ENCODE measurements around the gene RP9. TPM values are rescaled to one million over a fixed set of nuclear protein-coding genes. Genes with fewer than 3 reads are reported as not detected.

The RP9 gene
- total and polyA plus RNA-seq, 2 of the 13 experiments (the other 11 are each of a cell fraction or from before 2014, with no cell fraction given) = 14.2 to 18.6 TPM

DNA sequence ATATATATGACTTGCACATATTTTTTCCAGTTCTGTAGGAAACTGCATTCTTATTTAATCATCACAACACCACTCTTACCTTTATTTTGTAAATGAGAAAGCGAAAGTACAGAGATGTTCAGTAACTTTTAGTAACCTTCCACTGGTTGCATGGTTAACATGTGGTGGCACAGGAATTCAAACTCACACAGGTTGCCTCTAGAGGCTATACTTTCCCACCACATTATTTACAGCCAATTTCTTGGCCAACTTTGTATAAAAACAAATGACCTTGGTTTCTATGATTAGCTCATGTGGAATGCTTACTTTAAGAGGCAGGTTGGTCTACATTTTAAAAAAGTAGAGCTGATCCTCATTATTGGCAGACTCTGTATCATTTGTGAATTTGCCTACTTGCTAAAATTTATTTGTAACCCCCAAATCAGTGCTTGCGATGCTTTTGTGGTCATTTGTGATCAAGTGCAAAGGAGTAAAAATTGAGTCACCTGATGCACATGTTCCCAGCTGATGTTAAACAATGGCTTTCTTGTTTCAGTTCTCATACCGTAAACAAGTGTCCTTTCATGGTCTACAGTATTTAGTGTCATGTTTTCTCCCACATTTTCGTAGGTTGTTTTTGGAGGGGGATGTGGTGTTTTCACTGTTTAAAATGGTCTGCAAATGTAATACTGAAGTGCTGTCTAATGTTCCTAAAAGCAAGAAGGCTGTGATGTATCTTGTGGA, 35.0 kb upstream of the RP9 start:
- ATAC-seq (no peak), FAIRE-seq (peak; percentile 8), DNase-seq (ENCODE audit: low spot score) (peak; percentile 28)
- H3K27ac ChIP-seq (ENCODE audit: extremely low read length, insufficient read depth, low read length) = no peak overlapping the region
- TF ChIP-seq ZNF354B (CRISPR knock-in tag; IDR thresholded peaks at IDR 0.05) (no peak), FOXA3 (CRISPR knock-in tag; IDR thresholded peaks at IDR 0.05) (peak; percentile 18; the same call in 1 of the 2 replicates), ZBTB1 (CRISPR knock-in tag; IDR thresholded peaks at IDR 0.05; ENCODE audit: borderline replicate concordance) (no peak), AGO1 (IDR thresholded peaks at IDR 0.05; ENCODE audit: low read depth, low read length, poor library complexity, severe bottlenecking) (no peak), RARA (CRISPR knock-in tag; IDR thresholded peaks at IDR 0.05) (no peak), ZNF30 (CRISPR knock-in tag; IDR thresholded peaks at IDR 0.05) (no peak), MEIS1 (CRISPR knock-in tag; IDR thresholded peaks at IDR 0.05; ENCODE audit: borderline replicate concordance) (no peak), ZBTB38 (CRISPR knock-in tag; IDR thresholded peaks at IDR 0.05) (no peak), SOX13 (IDR thresholded peaks at IDR 0.05) (no peak), SOX13 (CRISPR knock-in tag; conservative IDR thresholded peaks at IDR 0.05 in 1 of 2, IDR thresholded peaks at IDR 0.05 in 1 of 2) (peak in 1 of 2 experiments; percentile 28; a peak in 1 of 4 replicates)
- TF ChIP-seq, protein P1, sequence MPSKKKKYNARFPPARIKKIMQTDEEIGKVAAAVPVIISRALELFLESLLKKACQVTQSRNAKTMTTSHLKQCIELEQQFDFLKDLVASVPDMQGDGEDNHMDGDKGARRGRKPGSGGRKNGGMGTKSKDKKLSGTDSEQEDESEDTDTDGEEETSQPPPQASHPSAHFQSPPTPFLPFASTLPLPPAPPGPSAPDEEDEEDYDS (CRISPR knock-in tag; IDR thresholded peaks at IDR 0.05) = no peak
- TF ChIP-seq, protein P2, sequence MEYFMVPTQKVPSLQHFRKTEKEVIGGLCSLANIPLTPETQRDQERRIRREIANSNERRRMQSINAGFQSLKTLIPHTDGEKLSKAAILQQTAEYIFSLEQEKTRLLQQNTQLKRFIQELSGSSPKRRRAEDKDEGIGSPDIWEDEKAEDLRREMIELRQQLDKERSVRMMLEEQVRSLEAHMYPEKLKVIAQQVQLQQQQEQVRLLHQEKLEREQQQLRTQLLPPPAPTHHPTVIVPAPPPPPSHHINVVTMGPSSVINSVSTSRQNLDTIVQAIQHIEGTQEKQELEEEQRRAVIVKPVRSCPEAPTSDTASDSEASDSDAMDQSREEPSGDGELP (IDR thresholded peaks at IDR 0.05; ENCODE audit: borderline replicate concordance, low read depth) = peak; percentile 33; the same call in 1 of the 2 replicates
- TF ChIP-seq, protein P3, sequence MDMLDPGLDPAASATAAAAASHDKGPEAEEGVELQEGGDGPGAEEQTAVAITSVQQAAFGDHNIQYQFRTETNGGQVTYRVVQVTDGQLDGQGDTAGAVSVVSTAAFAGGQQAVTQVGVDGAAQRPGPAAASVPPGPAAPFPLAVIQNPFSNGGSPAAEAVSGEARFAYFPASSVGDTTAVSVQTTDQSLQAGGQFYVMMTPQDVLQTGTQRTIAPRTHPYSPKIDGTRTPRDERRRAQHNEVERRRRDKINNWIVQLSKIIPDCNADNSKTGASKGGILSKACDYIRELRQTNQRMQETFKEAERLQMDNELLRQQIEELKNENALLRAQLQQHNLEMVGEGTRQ (IDR thresholded peaks at IDR 0.05; ENCODE audit: low read depth, low read length) = peak; percentile 11; the same call in 1 of the 2 replicates
- TF ChIP-seq, protein P3 (CRISPR knock-in tag; IDR thresholded peaks at IDR 0.05; ENCODE audit: borderline replicate concordance) = no peak
- H3K9ac ChIP-seq (ENCODE audit: insufficient read depth, low read depth, low read length) = no peak overlapping the region
- no peaks in the 10 kb centered on the region for H3K79me2 ChIP-seq (ENCODE audit: insufficient read depth, low read length)
- peaks cover 15% of the 10 kb centered on the region for H3K4me1 ChIP-seq (ENCODE audit: insufficient read depth, low read length)
- WGBS (ENCODE audit: low lambda C conversion rate) = 46% methylated on average over 4 of the region's 4 CpGs
- intact Hi-C loops (cut with micrococcal nuclease; ENCODE audit: unreplicated experiment) (no loop called here), in situ Hi-C loops (cut with HindIII; ENCODE audit: extremely low pct_ligation_motif_present, low pct_unique_long_range_greater_than_20kb) (no loop called here)
- CTCF ChIA-PET (ENCODE audit: low intra/inter-chr PET ratio, low total read pairs) = no interaction called here
- no peak overlapping the region for H3K4me3 ChIP-seq (replicated peaks in 1 of 3; ENCODE audit: insufficient read depth in 1 of 3, low read depth in 2 of 3, low read length in 3 of 3)
- H3K27me3 ChIP-seq (ENCODE audit: control insufficient read depth in 1 of 2, insufficient read depth in 2 of 2, low read length in 2 of 2) = no peaks in the 10 kb centered on the region; a peak in 1 of 5 replicates
- BruUV-seq (replicated peaks) = no TSS peak
- POLR2A ChIA-PET = no interaction called here
- no peak overlapping the region for H2AFZ ChIP-seq (ENCODE audit: low read length)
- no peaks in the 10 kb centered on the region for H3K36me3 ChIP-seq (replicated peaks in 1 of 2; ENCODE audit: control insufficient read depth in 1 of 2, insufficient read depth in 2 of 2, low read length in 2 of 2)
- peak overlapping the region; percentile 14; the same call in 1 of the 2 replicates for H3K4me2 ChIP-seq (ENCODE audit: low read depth, low read length)
- H4K20me1 ChIP-seq (ENCODE audit: insufficient read depth, low read length) = no peaks in the 10 kb centered on the region
- H3K9me3 ChIP-seq (ENCODE audit: low read length) = no peaks in the 10 kb centered on the region
